NCI-H2081 (cell line): ENCODE results near the gene CCL3.
"Not testable (repeated sequence)": the region's sequence is repeated elsewhere in the genome, so short reads cannot be mapped to it uniquely, and the experiment has no call there.

Experiments
- DNase-seq, 2 experiments: peaks; one replicate each; lab custom pipeline; 2025; lab: John Stamatoyannopoulos, UW

The CCL3 gene

DNA sequence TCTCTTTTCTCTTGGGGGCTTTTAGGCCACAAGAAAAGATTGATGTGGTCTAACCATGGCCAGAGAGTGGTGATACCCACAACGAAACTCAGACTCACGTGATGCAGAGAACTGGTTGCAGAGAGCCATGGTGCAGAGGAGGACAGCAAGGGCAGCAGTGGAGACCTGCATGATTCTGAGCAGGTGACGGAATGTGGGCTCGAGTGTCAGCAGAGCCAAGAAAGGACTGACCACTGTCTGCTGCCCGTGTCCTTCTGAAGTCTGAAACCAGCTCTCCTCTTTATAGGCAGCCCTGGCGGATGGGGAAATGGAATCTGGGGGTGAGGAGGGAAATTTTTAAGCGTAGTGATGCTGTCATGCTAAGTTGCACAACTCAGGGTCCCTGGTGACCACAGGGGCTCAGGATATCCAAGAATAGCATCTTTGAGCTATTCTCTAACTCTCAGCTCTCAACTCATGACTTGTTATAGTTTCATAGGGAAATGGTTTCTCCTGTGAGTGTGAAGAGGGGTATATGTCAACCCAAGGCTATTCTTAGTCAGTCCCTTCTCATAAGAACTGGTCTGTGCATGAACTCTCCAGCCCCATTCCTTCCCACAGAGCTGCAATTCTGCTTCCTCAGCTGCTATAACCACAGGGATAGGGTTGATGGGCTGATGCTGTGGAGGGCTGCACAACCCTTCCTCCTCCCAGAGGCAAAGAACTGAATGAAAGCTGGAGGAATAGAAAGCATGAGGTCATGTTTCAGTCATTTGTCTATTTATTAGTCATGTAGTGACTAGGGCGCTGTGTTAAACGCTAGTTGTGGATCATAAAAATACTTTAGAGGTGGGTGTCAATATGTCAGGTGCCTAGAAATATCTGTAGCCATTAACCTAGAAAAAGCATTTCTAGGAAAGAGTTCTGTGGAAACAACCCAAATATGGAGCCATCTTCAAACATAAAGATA lies at the start of gene CCL3:
TSS of gene CCL3 (minus strand) at position 256 of the 949 bp plus-strand sequence. CDS start at position 171, 85 bp downstream.
- no peak for DNase-seq

DNA sequence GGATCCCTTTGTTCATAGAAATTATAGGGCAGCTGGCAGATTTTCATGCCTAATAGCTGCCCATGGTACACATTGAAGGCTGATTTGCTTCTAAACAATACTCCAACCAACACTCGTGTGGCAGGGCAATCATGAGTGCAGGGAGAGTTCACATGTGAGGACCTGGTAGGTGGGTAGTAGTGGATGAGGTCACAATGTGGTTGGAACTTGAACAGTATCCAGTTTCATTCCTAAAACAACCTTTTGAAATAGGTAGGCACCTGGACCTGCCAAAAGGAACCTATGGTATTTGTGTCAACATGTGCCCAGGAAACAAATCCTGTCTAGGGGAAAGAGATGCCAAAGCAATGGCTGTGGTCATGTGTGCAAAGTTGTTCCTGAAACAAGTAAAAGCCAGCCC lies 46.5 kb upstream of the CCL3 start:
- no peak for DNase-seq

DNA sequence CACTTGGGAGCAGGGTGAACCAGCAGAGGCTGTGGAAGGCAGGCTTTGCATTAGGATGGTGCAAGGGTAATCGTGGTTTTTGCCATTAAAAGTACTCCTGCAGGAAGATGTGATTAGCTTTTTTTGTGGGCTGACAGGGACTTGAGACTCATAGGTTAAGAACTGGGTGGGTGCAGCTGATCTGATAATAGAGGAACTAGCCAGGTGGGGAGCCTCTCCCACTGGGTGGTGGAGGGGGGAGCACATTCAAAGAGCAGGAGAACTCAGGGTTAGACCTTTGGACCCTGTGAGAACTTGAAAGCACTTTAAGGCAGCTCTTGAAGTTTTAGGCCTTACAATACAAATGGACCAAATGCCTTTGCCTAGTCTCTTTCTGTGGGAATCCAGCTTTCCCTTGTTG lies 46.1 kb upstream of the CCL3 start:
- DNase-seq = no peak

DNA sequence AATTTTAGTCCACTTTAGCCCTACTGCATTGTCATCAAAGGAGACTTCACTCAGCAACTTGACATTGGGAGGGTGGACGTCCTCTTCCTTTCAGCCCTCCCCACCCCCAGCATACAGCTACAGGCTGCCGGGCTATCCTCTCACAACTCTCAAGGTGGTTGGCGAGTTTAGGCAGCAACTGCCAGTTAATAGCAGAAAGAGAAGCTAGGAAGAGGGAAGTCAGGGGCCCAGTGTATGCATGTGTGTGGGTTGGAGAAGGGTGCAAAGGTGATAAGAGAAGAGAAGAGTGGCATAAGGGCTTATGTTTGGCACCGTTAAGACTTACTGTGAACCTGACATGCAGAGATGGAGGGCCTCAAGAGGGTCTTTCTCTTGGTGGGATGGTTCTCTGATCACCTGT lies 45.5 kb upstream of the CCL3 start:
- DNase-seq = no peak

DNA sequence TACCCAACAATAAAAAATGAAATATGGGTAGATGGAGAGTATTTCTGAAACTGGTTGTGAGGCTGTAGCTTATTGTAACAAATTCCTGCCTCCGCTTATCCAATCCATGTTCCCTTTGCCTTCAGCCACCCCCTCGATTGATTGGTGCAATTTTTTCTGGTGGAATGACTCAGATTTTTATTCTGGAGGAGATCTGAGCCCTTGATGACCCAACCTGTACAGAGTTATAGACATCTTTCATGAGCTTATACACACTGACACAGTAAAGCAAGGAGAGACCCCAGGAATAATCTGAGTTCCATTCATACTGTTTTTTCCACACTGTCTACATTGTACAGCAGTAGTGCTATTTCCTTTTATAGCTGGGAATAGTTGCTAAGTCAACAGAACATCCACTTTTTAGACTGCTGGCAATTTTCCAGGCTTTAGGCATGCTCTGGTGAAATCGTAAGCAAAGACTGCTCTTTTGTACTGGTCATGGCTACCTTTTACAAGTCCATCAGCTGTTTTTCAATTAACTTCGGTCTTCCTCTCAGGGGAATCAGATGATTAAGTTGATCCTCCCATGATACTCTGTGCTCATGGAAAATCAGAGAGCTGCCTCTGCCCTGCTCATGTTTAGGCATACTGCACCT lies 43.8 kb upstream of the CCL3 start:
- DNase-seq = no peak

DNA sequence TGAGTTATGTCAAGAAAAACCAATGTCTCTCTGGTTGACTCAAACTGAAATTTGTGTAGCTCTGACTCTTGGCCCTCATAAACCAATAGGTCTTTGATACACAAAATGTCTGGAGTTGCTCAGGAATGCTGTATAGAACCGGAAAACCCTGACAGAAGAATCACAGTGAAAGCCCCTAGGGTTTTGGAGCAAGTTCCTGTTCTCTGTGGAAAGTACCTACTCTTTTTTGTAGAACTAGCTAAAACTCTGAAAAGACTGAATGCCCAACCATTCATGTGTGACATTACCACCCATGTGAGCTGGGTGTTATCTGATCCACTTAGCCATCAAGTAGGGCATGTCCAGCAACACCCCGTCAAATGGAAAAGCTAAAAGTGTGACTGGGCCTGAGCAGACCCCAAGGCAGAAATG lies 42.5 kb upstream of the CCL3 start:
- no peak for DNase-seq

DNA sequence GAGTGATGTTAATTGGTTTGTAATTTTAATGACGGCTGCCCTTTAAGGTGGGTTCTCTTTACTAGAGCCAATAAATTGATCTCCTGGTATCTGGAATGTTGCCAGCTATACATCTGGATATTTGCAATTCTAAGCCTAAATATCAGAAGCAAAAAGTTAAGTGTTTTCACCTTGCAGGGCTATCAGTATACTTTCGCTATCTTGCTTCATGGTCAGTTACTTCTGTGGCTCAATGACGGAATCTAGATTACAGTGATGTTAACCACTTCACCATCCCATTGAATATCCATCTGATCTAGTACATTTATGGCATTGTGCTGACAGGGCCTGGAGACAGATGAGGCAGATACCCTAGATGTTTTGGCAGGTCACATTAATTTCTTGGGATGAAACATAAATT lies 42.0 kb upstream of the CCL3 start:
- no peak for DNase-seq

DNA sequence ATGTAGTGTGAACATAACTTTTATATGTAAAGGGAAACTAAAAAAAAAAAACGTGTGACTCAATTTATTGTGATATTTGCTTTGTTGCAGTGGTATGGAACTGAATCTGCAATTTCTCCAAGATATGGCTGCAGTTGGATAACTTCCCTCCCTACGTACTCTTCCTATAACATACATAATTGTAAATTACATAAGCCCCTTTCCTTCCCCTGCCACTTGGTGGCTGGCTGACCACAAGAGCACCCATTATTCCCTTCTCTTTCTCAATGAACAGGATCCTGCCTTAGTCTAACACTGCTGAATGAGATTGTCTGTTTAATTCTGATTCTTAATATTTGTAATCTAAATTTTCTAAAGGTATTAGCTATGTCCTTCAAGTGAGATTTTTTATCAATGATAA lies 41.5 kb upstream of the CCL3 start:
- no peak for DNase-seq

DNA sequence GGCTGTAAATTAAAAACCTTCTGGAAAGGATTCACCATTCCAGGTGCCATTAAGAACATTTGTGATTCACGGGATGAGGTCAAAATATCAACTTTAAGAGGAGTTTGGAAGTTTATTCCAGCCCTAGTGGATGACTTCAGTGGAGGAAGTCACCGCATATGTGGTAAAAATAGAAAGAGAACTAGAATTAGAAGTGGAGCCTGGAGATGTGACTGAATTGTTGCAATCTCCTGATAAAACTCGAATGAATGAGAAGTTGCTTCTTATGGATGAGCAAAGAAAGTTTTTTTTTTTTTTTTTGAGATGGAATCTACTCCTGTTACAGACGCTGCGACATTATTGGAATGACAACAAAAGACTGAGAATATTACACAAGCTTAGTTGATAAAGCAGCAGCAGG lies 40.4 kb upstream of the CCL3 start:
- no peak for DNase-seq

DNA sequence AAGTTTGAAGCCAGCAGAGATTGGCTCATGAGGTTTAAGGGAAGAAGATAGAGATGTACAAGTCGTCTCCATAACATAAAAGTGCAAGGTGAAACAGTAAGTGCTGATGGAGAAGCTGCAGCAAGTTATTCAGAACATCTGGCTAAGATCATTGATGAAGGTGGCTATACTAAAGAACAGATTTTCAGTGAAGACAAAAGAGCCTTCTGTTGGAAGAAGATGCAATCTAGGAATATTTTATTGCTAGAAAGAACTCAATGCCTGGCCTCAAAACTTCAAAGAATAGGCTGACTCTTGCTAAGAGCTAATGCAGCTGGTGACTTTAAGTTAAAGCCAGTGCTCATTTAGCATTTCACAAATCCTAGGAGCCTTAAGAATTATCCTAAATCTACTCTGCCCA lies 39.7 kb upstream of the CCL3 start:
- no peak for DNase-seq

DNA sequence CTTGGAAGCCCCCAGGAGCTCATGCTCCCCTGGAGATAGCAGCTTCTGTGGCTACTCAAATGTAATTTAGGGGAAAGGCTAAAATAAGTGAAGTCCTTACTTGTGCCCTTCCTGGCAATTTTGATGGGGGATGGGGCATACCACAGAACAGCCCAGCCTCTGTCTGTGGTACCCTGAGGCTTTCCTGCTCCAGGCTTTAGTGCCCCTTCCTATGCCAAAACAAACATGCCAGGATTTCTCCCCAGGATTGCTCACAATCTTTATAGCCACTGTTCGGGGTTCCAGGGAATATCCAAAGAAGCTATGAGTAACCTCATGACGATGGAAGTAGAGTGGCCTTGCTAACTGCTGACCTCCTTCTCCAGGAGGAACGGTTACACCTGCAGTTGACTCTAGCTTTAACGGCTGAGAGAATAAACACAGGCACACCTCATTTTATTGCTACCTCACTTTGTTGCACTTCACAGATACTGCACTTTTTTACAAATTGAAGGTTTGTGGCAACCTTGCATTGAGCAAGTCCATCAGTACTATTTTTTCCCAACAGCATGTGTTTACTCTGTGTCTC lies 38.6 kb upstream of the CCL3 start:
- no peak for DNase-seq

DNA sequence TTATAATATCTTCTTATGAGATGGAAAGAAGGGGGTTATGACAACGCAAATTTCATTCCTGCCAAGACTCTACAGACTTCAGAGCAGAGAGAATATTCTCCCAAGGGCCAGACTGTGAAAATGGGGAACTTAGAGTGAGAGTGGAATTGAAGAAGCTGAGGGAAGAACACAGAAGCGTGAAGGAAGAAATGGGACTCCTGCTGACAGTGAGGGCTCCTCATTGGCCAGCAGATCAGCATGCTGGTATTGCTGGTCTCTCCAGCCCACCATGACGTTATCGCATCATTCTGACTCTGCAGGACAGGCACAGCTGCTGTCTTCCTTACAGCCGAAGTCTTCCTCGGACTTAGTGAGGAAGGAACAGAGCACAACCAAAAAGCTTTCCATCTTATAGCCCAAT lies 38.0 kb upstream of the CCL3 start:
- DNase-seq = no peak

DNA sequence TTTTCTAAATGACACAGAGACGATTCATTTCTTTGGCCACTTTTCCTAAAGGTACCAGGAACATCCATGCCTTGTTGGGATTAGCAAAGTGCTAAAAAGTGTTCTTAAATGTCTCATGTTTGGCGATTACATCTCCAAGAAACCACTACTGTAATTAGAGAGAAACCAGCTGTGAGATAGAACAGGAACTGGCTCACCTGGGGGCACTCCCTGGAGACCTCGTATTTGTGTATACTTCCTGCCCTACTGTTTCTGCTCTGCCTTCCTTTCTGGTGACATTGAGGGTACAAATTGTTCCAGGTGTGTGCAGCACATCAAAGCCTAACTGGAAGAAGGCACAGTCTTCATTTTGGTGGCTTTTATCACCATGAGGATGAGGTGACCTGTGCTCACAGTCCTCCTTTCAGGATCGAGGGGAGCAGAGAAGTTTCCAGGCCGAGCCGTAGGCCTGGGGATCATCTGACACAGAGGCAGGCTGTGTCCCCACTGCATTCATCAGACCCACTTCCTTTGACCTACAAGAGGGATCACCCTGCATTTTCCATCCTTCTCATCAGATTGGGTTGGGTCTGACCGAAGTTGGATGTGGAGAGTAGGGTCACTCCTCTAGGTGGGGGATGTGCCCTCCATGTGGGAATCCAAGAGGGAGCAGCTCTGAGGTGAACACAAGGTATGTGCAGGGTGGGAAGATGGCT lies 37.4 kb upstream of the CCL3 start:
- DNase-seq = no peak

DNA sequence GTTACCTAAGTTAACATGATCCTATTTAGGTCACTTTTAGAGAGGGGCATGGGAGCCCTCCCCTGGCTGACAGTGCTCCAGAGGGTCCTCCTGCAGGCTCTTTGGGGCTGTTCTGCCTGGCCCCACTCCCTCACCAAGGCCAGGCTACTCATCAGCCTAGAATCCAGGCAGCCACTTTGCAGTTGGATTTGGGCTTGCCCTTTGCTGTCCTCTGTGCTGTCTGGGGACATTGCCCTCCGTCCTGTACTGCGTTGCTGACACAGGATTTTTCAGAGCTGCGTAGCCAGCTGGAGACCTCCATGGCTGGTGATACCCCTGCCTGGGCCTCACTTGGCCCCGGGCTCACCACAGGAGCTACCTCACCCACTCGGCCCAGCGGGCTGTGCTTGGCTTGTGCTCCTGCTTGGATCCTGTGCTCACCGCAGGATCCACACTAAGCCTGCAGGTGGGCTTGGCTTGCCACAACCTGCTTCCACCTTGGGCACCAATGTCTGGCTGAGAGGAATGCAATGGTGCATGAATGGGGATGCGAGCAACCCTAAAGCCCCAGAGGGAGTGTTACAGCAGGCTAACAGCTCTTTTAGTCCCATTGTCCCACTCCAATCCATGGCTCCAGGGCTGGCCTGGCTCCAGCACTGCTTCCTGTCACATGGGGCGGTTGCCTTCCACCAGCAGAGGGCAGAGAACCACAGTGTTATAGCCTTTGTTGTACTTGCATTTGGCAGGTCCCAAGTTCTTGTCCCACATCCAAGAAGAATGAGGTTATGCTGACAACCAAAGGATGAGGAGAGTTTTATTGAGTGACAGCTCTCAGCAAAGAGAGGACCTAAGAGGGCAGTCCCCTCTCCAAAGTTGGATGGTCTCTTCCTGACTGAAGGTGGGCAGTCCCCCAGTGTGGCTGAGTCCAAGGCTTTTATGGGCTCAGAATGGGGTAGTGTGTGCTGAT lies 35.2 kb upstream of the CCL3 start:
- DNase-seq = no peak

DNA sequence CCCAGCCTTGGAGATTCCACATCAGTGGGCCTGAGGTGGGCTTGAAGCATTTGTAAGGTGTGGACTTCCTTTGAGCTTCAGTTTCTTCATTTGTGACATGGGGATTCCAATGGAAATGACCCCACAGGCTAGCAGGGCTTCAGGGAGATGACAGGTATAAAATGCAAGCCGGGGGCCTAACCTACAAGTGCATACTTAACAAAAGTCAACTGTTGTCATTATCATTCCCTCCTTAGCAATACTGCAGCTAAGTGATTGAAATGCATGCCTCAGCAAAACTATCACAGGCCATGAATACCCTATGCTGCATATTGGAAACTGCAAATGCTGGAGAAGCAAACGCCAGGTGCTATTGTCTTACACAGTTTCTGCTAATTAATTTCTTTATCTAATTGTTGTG lies 33.5 kb upstream of the CCL3 start:
- DNase-seq = no peak

DNA sequence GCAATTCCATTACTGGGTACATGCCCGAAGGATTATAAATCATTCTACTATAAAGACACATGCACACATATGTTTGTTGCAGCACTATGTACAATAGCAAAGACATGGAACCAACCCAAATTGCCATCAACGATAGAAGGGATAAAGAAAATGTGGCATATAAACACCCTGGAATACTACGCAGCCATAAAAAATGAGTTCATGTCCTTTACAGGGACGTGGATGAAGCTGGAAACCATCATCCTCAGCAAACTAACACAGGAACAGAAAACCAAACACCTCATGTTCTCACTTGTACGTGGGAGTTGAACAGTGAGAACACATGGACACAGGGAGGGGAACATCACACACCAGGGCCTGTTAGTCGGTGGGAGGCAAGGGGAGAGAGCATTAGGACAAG lies 31.2 kb upstream of the CCL3 start:
- not testable (repeated sequence) for DNase-seq

DNA sequence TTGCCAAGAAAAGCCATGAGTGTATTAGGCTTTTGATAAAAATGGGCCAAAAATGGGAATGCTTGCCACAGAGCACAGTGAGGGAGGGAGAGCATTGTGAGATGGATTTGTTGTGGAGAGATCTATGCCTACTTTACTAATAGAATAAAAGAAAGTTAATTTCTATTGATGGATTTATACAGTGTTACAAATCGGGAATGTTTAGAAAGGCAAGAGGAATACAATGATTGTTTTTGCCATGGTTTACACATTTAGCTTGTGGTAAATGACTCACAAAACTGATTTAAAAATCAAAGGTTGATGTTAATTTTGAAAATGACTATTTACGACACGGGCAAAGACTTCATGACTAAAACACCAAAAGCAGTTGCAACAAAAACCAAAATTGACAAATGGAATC lies 30.3 kb upstream of the CCL3 start:
- no peak for DNase-seq

DNA sequence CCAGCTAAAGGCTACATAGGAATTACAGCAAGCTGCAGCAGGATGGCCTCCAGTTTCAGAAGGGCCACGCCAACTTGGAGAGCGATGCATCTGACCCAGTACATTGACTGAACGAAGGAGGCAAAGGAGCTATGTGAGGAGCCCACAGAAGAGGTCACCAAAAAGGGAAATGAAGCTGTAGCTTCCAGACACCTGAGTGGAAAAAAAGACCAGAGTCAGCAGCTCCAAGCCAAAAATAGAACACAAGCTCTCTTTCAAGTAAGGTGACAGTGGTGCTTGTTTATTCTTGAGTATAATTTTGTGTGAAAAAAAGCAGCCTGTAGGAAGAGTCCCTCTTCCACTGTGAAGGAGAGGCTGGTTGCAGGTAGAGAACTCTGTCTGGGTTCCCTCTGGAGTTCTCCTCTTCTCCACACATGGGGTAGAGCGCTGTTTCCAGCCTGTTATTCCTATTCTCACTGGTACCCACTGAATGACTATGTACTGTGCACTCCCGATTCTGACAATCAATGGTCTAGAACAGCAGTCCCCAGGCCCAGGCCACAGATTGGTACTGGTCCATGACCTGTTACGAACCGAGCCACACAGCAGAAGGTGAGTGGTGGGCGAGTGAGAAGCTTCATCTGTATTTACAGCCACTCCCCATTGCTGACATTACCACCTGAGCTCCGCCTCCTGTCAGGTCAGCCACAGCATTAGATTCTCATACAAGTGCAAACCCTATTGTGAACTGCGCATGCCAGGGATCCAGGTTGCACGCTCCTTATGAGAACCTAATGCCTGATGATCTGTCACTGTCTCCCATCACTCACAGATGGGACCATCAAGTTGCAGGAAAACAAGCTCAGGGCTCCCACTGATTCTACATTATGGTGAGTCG lies 28.8 kb upstream of the CCL3 start:
- no peak for DNase-seq

DNA sequence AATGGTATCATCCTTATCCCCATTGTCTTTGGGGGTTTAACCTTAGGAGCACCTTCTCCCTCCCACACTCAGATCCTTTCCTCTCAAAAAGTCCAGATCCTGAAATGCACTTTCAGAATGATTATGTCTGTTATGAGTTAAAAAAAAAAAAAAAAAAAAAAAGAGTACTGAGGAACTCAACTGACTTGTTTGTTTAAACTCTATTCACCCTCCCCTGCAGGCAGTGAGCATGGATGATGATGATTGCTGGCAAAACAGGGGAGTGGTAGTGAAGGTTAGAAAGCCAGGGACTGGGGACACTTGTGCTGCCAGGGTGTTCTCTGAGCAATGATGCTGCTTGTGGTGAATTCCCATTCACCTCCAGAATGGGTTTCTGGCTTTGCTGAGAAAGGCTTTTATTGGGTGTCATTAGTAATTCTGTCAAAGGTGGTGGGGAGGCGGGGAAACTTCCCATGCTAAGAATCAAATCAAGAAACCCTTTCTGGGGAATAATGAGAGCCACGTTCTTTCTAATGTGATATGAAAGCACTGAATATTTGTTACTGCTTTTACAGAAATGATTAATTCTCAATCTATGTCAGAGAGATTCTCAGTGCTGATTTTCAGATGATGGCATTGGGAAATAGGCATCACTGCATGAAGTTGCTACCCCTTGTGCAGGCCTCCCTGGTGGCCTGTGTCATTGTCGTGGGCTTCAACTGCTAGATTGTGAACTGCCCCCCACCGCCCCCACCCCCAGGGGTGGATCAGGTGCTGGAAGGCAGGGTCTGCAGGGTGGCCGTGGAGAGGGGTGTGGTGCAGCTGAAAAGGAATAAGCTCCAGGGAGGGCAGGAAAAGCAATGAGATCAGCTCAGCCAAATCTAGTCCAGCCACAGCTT lies 27.8 kb upstream of the CCL3 start:
- DNase-seq = no peak

DNA sequence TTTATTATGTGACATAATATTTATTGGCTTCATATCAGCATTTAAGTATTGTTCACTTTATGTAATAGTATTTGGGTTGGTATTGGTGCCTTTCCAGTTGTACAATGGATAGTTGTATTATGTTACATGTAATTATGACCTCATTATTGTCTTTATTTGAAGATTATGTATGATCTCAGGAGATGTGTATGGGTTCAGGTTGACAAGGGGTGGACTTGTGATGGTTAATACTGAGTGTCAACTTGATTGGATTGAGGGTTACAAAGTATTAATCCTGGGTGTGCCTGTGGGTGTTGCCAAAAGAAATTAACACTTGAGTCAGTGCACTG lies 25.7 kb upstream of the CCL3 start:
- DNase-seq = not testable (repeated sequence)
